Measurements from ENCODE around the gene PNPLA3. TPM values are rescaled to one million over a fixed set of nuclear protein-coding genes. Genes with fewer than 3 reads are reported as not detected.

PNPLA3 gene
- total RNA-seq, 2 experiments from 2014 or later, result 0.58 to 0.70 TPM

DNA sequence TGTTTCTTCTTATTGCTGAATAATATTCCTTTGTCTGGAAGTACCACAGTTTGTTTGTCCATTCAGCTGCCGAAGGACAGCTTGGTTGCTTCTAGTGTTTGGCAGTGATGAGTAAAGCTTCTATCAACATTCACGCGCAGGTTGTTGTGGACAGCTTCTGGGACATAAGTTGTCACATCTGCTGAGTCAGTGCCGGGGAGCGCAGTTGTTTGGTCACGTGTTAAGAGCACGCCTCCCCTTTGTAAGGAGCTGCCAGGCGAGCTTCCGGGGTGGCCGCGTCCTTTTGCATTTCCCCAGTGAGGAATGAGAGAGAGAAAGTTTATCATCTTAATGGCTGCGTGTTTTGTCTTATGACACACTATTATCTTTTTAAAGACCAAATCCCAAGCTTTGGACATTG is 61.9 kb downstream of the PNPLA3 start:
- TF ChIP-seq, protein P1, sequence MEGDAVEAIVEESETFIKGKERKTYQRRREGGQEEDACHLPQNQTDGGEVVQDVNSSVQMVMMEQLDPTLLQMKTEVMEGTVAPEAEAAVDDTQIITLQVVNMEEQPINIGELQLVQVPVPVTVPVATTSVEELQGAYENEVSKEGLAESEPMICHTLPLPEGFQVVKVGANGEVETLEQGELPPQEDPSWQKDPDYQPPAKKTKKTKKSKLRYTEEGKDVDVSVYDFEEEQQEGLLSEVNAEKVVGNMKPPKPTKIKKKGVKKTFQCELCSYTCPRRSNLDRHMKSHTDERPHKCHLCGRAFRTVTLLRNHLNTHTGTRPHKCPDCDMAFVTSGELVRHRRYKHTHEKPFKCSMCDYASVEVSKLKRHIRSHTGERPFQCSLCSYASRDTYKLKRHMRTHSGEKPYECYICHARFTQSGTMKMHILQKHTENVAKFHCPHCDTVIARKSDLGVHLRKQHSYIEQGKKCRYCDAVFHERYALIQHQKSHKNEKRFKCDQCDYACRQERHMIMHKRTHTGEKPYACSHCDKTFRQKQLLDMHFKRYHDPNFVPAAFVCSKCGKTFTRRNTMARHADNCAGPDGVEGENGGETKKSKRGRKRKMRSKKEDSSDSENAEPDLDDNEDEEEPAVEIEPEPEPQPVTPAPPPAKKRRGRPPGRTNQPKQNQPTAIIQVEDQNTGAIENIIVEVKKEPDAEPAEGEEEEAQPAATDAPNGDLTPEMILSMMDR (IDR thresholded peaks at IDR 0.05), result no peak
- DNase-seq (no peak), ATAC-seq (no peak)
- H3K4me3 Mint-ChIP-seq, result no peak overlapping the region
- H3K36me3 Mint-ChIP-seq (ENCODE audit: low read depth), result peaks cover 13% of the 10 kb centered on the region
- no peak overlapping the region for H3K27ac Mint-ChIP-seq
- intact Hi-C loops (cut with micrococcal nuclease), result no loop called here
- no peaks in the 10 kb centered on the region for H3K9me3 Mint-ChIP-seq
- POLR2A ChIA-PET, result interaction anchor here (1.5 kb wide), 1 partner anchor 11 kb away, joined by 4 read pairs; no protein-coding TSS in a partner anchor
- no peaks in the 10 kb centered on the region for H3K4me1 Mint-ChIP-seq (ENCODE audit: low read depth)
- CTCF ChIA-PET, result no interaction called here
- H3K27me3 Mint-ChIP-seq, result no peaks in the 10 kb centered on the region

GRCh38 chr22:43988116-43988820 is 64.7 kb downstream of the PNPLA3 start:
- Mint-ChIP-seq H3K4me1 (ENCODE audit: low read depth) (peaks cover 5% of the 10 kb centered on the region), H3K36me3 (ENCODE audit: low read depth) (peaks cover 25% of the 10 kb centered on the region), H3K4me3 (no peak overlapping the region), H3K9me3 (no peaks in the 10 kb centered on the region), H3K27me3 (no peaks in the 10 kb centered on the region), H3K27ac (peak overlapping the region; percentile 38)
- DNase-seq (no peak), ATAC-seq (no peak)
- CTCF ChIA-PET, result interaction anchor here (1.5 kb wide), 1 partner anchor 98 kb away, joined by 3 read pairs; no protein-coding TSS in a partner anchor
- TF ChIP-seq, protein P1 (IDR thresholded peaks at IDR 0.05), result no peak
- POLR2A ChIA-PET, result interaction anchor here (1.2 kb wide), 2 partner anchors 11 to 33 kb away, joined by 3 read pairs; partner anchors contain the start of gene SAMM50
- intact Hi-C loops (cut with micrococcal nuclease), result no loop called here

DNA sequence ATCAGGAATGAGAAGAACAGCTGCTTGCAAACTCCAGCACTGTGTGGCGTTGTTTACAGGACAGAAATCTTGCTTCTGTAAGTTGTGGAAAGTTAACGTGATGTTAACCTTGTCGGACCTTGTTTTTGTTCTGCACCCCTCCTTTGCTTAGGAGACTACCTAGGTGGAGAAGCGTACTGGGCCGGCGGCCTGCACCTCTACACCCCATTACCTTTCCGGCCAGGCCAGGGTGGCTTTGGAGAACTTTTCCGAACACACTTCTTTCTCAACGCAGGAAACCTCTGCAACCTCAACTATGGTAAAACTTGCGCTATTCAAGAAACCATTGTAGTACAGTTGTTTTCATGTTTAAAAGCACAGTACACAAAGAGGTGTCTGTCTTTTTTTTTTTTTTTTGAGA is 65.4 kb downstream of the PNPLA3 start:
- DNase-seq (no peak), ATAC-seq (no peak)
- POLR2A ChIA-PET, result no interaction called here
- Mint-ChIP-seq H3K4me3 (no peak overlapping the region), H3K9me3 (no peaks in the 10 kb centered on the region), H3K4me1 (ENCODE audit: low read depth) (peaks cover 7% of the 10 kb centered on the region), H3K36me3 (ENCODE audit: low read depth) (peaks cover 30% of the 10 kb centered on the region), H3K27ac (no peak overlapping the region), H3K27me3 (no peaks in the 10 kb centered on the region)
- TF ChIP-seq, protein P1 (IDR thresholded peaks at IDR 0.05), result no peak
- intact Hi-C loops (cut with micrococcal nuclease), result no loop called here
- CTCF ChIA-PET, result interaction anchor here (1.5 kb wide), 1 partner anchor 97 kb away, joined by 3 read pairs; no protein-coding TSS in a partner anchor

GRCh38 chr22:43990044-43990443 is 66.4 kb downstream of the PNPLA3 start:
- H3K27me3 Mint-ChIP-seq, result no peaks in the 10 kb centered on the region
- no peak overlapping the region for H3K27ac Mint-ChIP-seq
- H3K4me3 Mint-ChIP-seq, result no peak overlapping the region
- ChIA-PET CTCF (interaction anchor here (1.0 to 1.3 kb wide), 2 partner anchors 107 to 636 kb away, joined by 3 to 4 read pairs; no protein-coding TSS in a partner anchor), POLR2A (interaction anchor here (1.3 kb wide), 1 partner anchor 201 kb away, joined by 3 read pairs; no protein-coding TSS in a partner anchor)
- TF ChIP-seq, protein P1 (IDR thresholded peaks at IDR 0.05), result no peak
- peaks cover 34% of the 10 kb centered on the region for H3K36me3 Mint-ChIP-seq (ENCODE audit: low read depth)
- ATAC-seq (no peak), DNase-seq (no peak)
- peaks cover 9% of the 10 kb centered on the region for H3K4me1 Mint-ChIP-seq (ENCODE audit: low read depth)
- H3K9me3 Mint-ChIP-seq, result no peaks in the 10 kb centered on the region
- intact Hi-C loops (cut with micrococcal nuclease), result loop anchor here (5.0 to 10.0 kb wide), 2 partner anchors 97 to 635 kb away; no protein-coding TSS in a partner anchor
